Breast epithelium (tissue), 4 donors: ENCODE measurements around the gene NCK2. TPM values are rescaled to one million over a fixed set of nuclear protein-coding genes. Genes with fewer than 3 reads are reported as not detected.

Source experiments
- DNase-seq, 2 donors: peaks; one replicate each; pipeline ENCODE4 v3.0.0-alpha.2; 2019; ENCODE audit warnings: low spot score in 2 of 2
- H3K27ac ChIP-seq, 2 donors: fragments of 200-600 bp; sonication (generic) in 1 of 2; one replicate each; pipeline ENCODE4 v1.5.1; 2016 to 2019; ENCODE audit warnings: mild to moderate bottlenecking in 1 of 2
- H3K27me3 ChIP-seq, 2 donors: fragments of 200-600 bp; sonication (generic) in 1 of 2; one replicate each; pipeline versions ENCODE4 v1.5.1 to v1.6.0; 2017 to 2019; ENCODE audit warnings: control low read depth in 1 of 2, mild to moderate bottlenecking in 1 of 2
- H3K36me3 ChIP-seq: fragments of 200-600 bp; one replicate; pipeline ENCODE4 v1.5.1; 2019
- H3K4me1 ChIP-seq, 2 donors: fragments of 200-600 bp; sonication (generic); one replicate each; pipeline ENCODE4 v1.5.1; 2016 to 2019; ENCODE audit warnings: control low read depth in 1 of 2
- H3K4me3 ChIP-seq, 3 donors: fragments of 200-600 bp; sonication (generic); 1 replicate in 2 of 3; 2 replicates in 1 of 3; pipeline ENCODE4 v1.5.1; 2016 to 2019; ENCODE audit warnings: mild to moderate bottlenecking in 3 of 3, moderate library complexity in 2 of 3
- H3K9me3 ChIP-seq, 2 donors: fragments of 200-600 bp; sonication (generic) in 1 of 2; one replicate each; pipeline ENCODE4 v1.5.1; 2016 to 2019; ENCODE audit warnings: control low read depth in 1 of 2
- CTCF ChIP-seq, 3 donors: fragments of 450-650 bp; IDR thresholded peaks; one replicate each; pipeline ENCODE4 v1.5.1; 2016 to 2017; ENCODE audit warnings: antibody characterized with exemption in 3 of 3, mild to moderate bottlenecking in 3 of 3, moderate library complexity in 3 of 3
- POLR2A ChIP-seq: fragments of 450-650 bp; IDR thresholded peaks from one replicate; pipeline ENCODE4 v1.6.1; 2016; ENCODE audit warnings: antibody characterized with exemption, mild to moderate bottlenecking, moderate library complexity
- POLR2AphosphoS5 ChIP-seq, 3 donors: sonication (generic); formaldehyde crosslinking; IDR thresholded peaks; one replicate each; pipeline ENCODE4 v1.6.1; 2017; ENCODE audit warnings: antibody characterized with exemption in 3 of 3
- intact Hi-C: fragments of 100-400 bp; cut with DNase I; formaldehyde crosslinking; loops from one replicate; pipeline ENCODE4 v1.15.1; 2023; ENCODE audit warnings: low total_unique reads
- total RNA-seq, 3 donors: library from RNA; depleted of rRNA; stranded (reverse); fragments of >200 nt; gene quantifications; one replicate each; pipeline ENCODE4 v1.1.0, GENCODE V29; 2016

The NCK2 gene
- total RNA-seq, 3 donors from 2014 or later, result 42.0 to 54.3 (median 46.9) TPM

DNA sequence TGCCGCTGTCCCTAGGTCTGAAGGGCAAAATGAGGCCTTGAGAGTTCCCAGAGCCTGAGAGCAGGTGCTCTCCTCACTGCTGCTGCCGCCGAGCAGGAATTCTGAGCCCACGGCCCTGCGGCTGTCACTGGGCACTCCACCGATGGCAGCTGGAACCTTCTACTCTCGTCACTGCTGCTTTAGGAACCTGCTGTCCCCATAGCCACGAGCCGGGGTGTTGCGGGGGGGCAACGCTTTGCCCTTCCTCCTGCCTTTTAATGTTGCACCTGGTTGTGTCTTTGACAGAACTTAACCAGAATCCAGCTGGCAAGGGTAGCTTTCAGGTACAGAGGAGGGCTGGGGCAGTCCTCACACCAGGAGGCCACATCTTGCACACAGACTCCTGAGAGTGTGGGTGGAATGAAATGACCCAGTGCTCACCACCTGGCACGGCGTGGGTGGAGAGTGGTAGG, 32.3 kb downstream of the NCK2 start:
- H3K4me1 ChIP-seq, result peaks cover 0 to 24% of the 10 kb centered on the region in 2 donors
- DNase-seq, result no peak
- H3K36me3 ChIP-seq, result no peaks in the 10 kb centered on the region
- no peak overlapping the region for H3K27ac ChIP-seq
- no peak overlapping the region for H3K4me3 ChIP-seq
- intact Hi-C loops, result no loop called here
- TF ChIP-seq POLR2A, result no peak
- TF ChIP-seq CTCF (IDR thresholded peaks at IDR 0.05), result no peak
- TF ChIP-seq POLR2AphosphoS5 (IDR thresholded peaks at IDR 0.05), result no peak
- no peaks in the 10 kb centered on the region for H3K9me3 ChIP-seq
- no peaks in the 10 kb centered on the region for H3K27me3 ChIP-seq

DNA sequence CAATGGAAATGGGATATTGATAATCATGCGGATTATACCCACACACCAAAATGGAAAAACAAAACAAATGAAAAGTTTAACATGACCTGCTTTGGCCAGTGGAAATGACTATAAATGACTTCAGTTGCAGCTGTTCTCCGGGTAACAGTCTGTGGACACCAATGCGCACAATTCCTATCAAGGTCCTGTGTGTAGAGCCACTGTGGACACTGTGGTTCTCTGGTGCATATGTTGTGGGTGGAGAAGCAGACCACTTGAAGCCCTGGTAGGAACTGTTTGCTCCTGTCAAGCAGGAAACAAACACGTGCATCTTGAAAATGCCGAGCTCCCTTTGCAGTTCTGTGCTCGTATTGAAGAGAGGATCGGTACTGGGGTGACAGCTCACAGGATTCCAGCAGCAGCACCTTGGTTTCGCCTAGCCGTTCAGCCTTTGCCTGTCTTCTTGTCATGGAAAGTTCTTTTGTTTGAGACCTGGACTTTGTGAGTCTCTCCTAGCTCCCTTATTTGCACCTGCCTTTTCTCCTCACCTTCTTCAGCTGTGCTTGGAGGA, 32.9 kb downstream of the NCK2 start:
- no peaks in the 10 kb centered on the region for H3K27me3 ChIP-seq
- peaks cover 0 to 24% of the 10 kb centered on the region in 2 donors for H3K4me1 ChIP-seq
- H3K27ac ChIP-seq, result no peak overlapping the region
- intact Hi-C loops, result no loop called here
- no peaks in the 10 kb centered on the region for H3K36me3 ChIP-seq
- H3K9me3 ChIP-seq, result no peaks in the 10 kb centered on the region
- H3K4me3 ChIP-seq, result no peak overlapping the region
- TF ChIP-seq CTCF (IDR thresholded peaks at IDR 0.05) (no peak), POLR2AphosphoS5 (IDR thresholded peaks at IDR 0.05) (no peak), POLR2A (no peak)
- no peak for DNase-seq

DNA sequence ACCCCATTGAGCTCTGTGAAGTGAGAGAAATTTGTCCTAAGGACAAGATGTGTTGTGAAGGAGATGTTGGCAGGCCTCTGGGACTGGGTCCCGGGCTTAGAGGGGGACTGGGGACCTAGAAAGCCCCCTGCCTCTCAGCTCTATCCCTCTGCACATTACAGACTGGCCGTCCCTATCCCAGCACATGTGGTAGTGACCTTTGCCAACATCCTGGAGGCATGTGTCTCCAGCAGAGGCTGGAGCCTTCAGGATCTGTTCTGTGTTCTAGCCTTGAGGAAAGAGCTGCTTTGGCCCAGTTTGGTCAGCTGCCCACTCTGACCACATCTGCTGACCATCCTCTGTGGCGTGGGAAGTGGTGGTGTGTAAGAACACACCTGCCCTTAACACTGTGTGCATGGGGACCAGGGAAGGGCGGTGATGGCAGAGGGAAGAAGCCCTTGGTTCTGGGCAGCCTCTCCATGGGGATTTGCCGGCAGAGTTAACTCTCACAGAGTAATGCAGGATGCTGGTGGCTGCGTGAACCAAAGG, 33.4 kb downstream of the NCK2 start:
- Histone ChIP-seq H3K9me3 (no peaks in the 10 kb centered on the region), H3K27ac (no peak overlapping the region), H3K36me3 (no peaks in the 10 kb centered on the region), H3K4me3 (no peak overlapping the region), H3K4me1 (peaks cover 0 to 24% of the 10 kb centered on the region in 2 donors), H3K27me3 (no peaks in the 10 kb centered on the region)
- TF ChIP-seq POLR2AphosphoS5 (IDR thresholded peaks at IDR 0.05) (no peak), POLR2A (no peak), CTCF (IDR thresholded peaks at IDR 0.05) (no peak)
- DNase-seq, result no peak
- intact Hi-C loops, result no loop called here

- no peaks in the 10 kb centered on the region for H3K9me3 ChIP-seq
- H3K27ac ChIP-seq, result no peak overlapping the region
- peaks cover 0 to 20% of the 10 kb centered on the region in 2 donors for H3K4me1 ChIP-seq
- H3K36me3 ChIP-seq, result no peaks in the 10 kb centered on the region
- H3K4me3 ChIP-seq, result no peak overlapping the region
- no peak for TF ChIP-seq CTCF (IDR thresholded peaks at IDR 0.05)
- TF ChIP-seq POLR2A, result no peak
- TF ChIP-seq POLR2AphosphoS5 (IDR thresholded peaks at IDR 0.05), result no peak
- no peaks in the 10 kb centered on the region for H3K27me3 ChIP-seq
- intact Hi-C loops, result no loop called here
- no peak for DNase-seq
These were observed 34.7 kb downstream of the NCK2 start for GRCh38 chr2:105779394-105779793.

- intact Hi-C loops, result no loop called here
- DNase-seq, result no peak
- TF ChIP-seq CTCF (IDR thresholded peaks at IDR 0.05), result no peak
- no peak for TF ChIP-seq POLR2A
- TF ChIP-seq POLR2AphosphoS5 (IDR thresholded peaks at IDR 0.05), result no peak
- Histone ChIP-seq H3K27me3 (no peaks in the 10 kb centered on the region), H3K4me1 (peaks cover 0 to 20% of the 10 kb centered on the region in 2 donors), H3K9me3 (no peaks in the 10 kb centered on the region), H3K36me3 (no peaks in the 10 kb centered on the region), H3K27ac (no peak overlapping the region), H3K4me3 (no peak overlapping the region)
These were observed 35.9 kb downstream of the NCK2 start for GRCh38 chr2:105780606-105781005.
